Sciatic nerve (tissue), 2 donors: ENCODE measurements around the gene C4orf51. TPM values are rescaled to one million over a fixed set of nuclear protein-coding genes. Genes with fewer than 3 reads are reported as not detected.

Experiments
- ATAC-seq: fragments of 200-7000 bp; cut with Tn5 transposase; one replicate; pipeline ENCODE4 v1.9.1; 2020; ENCODE audit warnings: mild to moderate bottlenecking, moderate library complexity
- DNase-seq: peaks from one replicate; pipeline ENCODE4 v3.0.0-alpha.2; 2020; ENCODE audit warnings: low spot score
- intact Hi-C: fragments of 100-400 bp; cut with DNase I; formaldehyde crosslinking; loops from one replicate; pipeline ENCODE4 v1.14.2; 2022
- total RNA-seq: library from RNA; stranded (reverse); fragmentation: NEBNext Ultra II Directional; extraction: Animal tissue kit (Norgen Biotek cat#: 25700); gene quantifications from one replicate; pipeline ENCODE4 v1.2.1, GENCODE V29; 2021
- donor health status: DM: no; HTN: no; CAD: no.
- donor health status: DM: no; HTN: no; CAD: no.

The C4orf51 gene
- total RNA-seq, 1 donor from 2014 or later, result not detected

GRCh38 chr4:145703850-145704497 lies 24.0 kb downstream of the C4orf51 start:
- ATAC-seq (no peak), DNase-seq (no peak)
- intact Hi-C loops, result no loop called here

- DNase-seq, result no peak
- ATAC-seq, result no peak
- intact Hi-C loops, result no loop called here
These were observed 29.4 kb downstream of the C4orf51 start for GRCh38 chr4:145709336-145709735.

GRCh38 chr4:145709843-145710242 lies 29.9 kb downstream of the C4orf51 start:
- intact Hi-C loops, result no loop called here

GRCh38 chr4:145716200-145716599 lies 36.3 kb downstream of the C4orf51 start:
- ATAC-seq, result no peak
- DNase-seq, result no peak
- intact Hi-C loops, result no loop called here

More at GRCh38 chr4:145709843-145710242, 29.9 kb downstream of the C4orf51 start:
- DNase-seq, result no peak
- ATAC-seq, result no peak

GRCh38 chr4:145716661-145717200 lies 36.8 kb downstream of the C4orf51 start:
- intact Hi-C loops, result no loop called here
- DNase-seq (no peak), ATAC-seq (no peak)

GRCh38 chr4:145719752-145720624 lies 40.0 kb downstream of the C4orf51 start:
- DNase-seq (no peak), ATAC-seq (no peak)
- intact Hi-C loops, result no loop called here

- ATAC-seq, result no peak
- no peak for DNase-seq
- intact Hi-C loops, result no loop called here
These were observed 40.7 kb downstream of the C4orf51 start for GRCh38 chr4:145720656-145721055.

GRCh38 chr4:145722561-145722960 lies 42.6 kb downstream of the C4orf51 start:
- ATAC-seq (no peak), DNase-seq (no peak)
- intact Hi-C loops, result no loop called here

- intact Hi-C loops, result no loop called here
- ATAC-seq, result no peak
- no peak for DNase-seq
These were observed 43.4 kb downstream of the C4orf51 start for GRCh38 chr4:145723336-145723735.

- intact Hi-C loops, result loop anchor here (5.0 to 10.0 kb wide), 2 partner anchors 113 to 545 kb away; partner anchors contain the start of genes MMAA and OTUD4
These were observed 50.1 kb downstream of the C4orf51 start for GRCh38 chr4:145730026-145730425.

GRCh38 chr4:145731028-145731427 lies 51.1 kb downstream of the C4orf51 start:
- ATAC-seq, result no peak
- DNase-seq, result no peak
- intact Hi-C loops, result loop anchor here (5.0 to 10.0 kb wide), 2 partner anchors 114 to 546 kb away; partner anchors contain the start of genes MMAA and OTUD4

More at GRCh38 chr4:145730026-145730425, 50.1 kb downstream of the C4orf51 start:
- ATAC-seq, result no peak
- DNase-seq, result no peak

- ATAC-seq, result no peak
- no peak for DNase-seq
- intact Hi-C loops, result loop anchor here (5.0 to 10.0 kb wide), 2 partner anchors 115 to 547 kb away; partner anchors contain the start of genes MMAA and OTUD4
These were observed 52.3 kb downstream of the C4orf51 start for GRCh38 chr4:145732001-145732815.

GRCh38 chr4:145732895-145733880 lies 53.2 kb downstream of the C4orf51 start:
- ATAC-seq (peak; percentile 96), DNase-seq (peak; percentile 96)
- intact Hi-C loops, result loop anchor here (5.0 to 10.0 kb wide), 2 partner anchors 116 to 548 kb away; partner anchors contain the start of genes MMAA and OTUD4

GRCh38 chr4:145734031-145734430 lies 54.1 kb downstream of the C4orf51 start:
- no peak for ATAC-seq
- intact Hi-C loops, result loop anchor here (5.0 to 10.0 kb wide), 2 partner anchors 117 to 549 kb away; partner anchors contain the start of genes MMAA and OTUD4
- no peak for DNase-seq

- peak; percentile 17 for ATAC-seq
These were observed 54.8 kb downstream of the C4orf51 start for GRCh38 chr4:145734576-145735346.

GRCh38 chr4:145735347-145735675 lies 55.4 kb downstream of the C4orf51 start:
- ATAC-seq (no peak), DNase-seq (no peak)
- intact Hi-C loops, result loop anchor here (10.0 kb wide), 1 partner anchor 551 kb away; the partner anchor contains the start of gene OTUD4

More at GRCh38 chr4:145734576-145735346, 54.8 kb downstream of the C4orf51 start:
- intact Hi-C loops, result loop anchor here (5.0 to 10.0 kb wide), 2 partner anchors 117 to 550 kb away; partner anchors contain the start of genes MMAA and OTUD4
- DNase-seq, result no peak

GRCh38 chr4:145735827-145736226 lies 55.9 kb downstream of the C4orf51 start:
- no peak for ATAC-seq
- intact Hi-C loops, result loop anchor here (10.0 kb wide), 1 partner anchor 551 kb away; the partner anchor contains the start of gene OTUD4
- DNase-seq, result no peak
